Naive thymus-derived CD4-positive, alpha-beta T cell (primary cell): ENCODE data around the gene UBL4B. TPM values are rescaled to one million over a fixed set of nuclear protein-coding genes. Genes with fewer than 3 reads are reported as not detected.

Experiments
- ATAC-seq: fragments of 150-1000 bp; cut with Tn5 transposase; 2 replicates; pipeline ENCODE4 v1.10.0; 2021; ENCODE audit warnings: mild to moderate bottlenecking, moderate library complexity
- CTCF ChIA-PET: fragments of 350-600 bp; sonication (Branson Sonifier 250); formaldehyde crosslinking; loops from one replicate; lab custom pipeline; 2021; ENCODE audit warnings: antibody characterized with exemption; lab: Charles Lee
- POLR2A ChIA-PET: fragments of 350-600 bp; sonication (Branson Sonifier 250); formaldehyde crosslinking; loops from one replicate; lab custom pipeline; 2021; ENCODE audit warnings: antibody characterized with exemption, inconsistent platforms; lab: Charles Lee
- DNase-seq, 9 donors: peaks; one replicate each; pipeline versions ENCODE4 v3.0.0 to v3.0.0-alpha.2; 2020 to 2022; ENCODE audit warnings: mixed read lengths in 1 of 9
- H3K27ac ChIP-seq: one replicate; pipeline ENCODE4 v1.7.0; 2013; ENCODE audit warnings: mild to moderate bottlenecking, low read depth, low read length, moderate library complexity
- H3K27me3 ChIP-seq, 2 donors: one replicate each; pipeline ENCODE4 v1.7.0; 2013; ENCODE audit warnings: low read length in 2 of 2, mild to moderate bottlenecking in 2 of 2, moderate library complexity in 2 of 2; ENCODE audit not compliant: control insufficient read depth in 2 of 2, insufficient read depth in 2 of 2
- H3K36me3 ChIP-seq, 3 experiments: 1 replicate in 2 of 3; 2 replicates in 1 of 3; pipeline ENCODE4 v1.7.0; 2013; ENCODE audit warnings: low read length in 3 of 3, mild to moderate bottlenecking in 3 of 3, moderate library complexity in 1 of 3; ENCODE audit not compliant: insufficient read depth in 3 of 3, control insufficient read depth in 2 of 3
- H3K4me1 ChIP-seq, 2 donors: one replicate each; pipeline ENCODE4 v1.7.0; 2013; ENCODE audit warnings: low read length in 2 of 2, mild to moderate bottlenecking in 2 of 2, moderate library complexity in 1 of 2; ENCODE audit not compliant: control insufficient read depth in 2 of 2, insufficient read depth in 2 of 2
- H3K4me3 ChIP-seq: 2 replicates; pipeline ENCODE4 v1.7.0; 2013; ENCODE audit warnings: mild to moderate bottlenecking, low read length
- H3K9me3 ChIP-seq, 3 experiments: 1 replicate in 2 of 3; 2 replicates in 1 of 3; pipeline ENCODE4 v1.7.0; 2013; ENCODE audit warnings: low read length in 3 of 3; ENCODE audit not compliant: control insufficient read depth in 2 of 3
- H3K27ac Mint-ChIP-seq, 9 donors: one replicate each; pipeline ENCODE4 v1.8.0; 2020 to 2022; ENCODE audit warnings: mixed read lengths in 9 of 9, mild to moderate bottlenecking in 8 of 9, moderate library complexity in 5 of 9, inconsistent platforms in 2 of 9
- H3K27me3 Mint-ChIP-seq, 5 donors: one replicate each; pipeline ENCODE4 v1.8.0; 2021 to 2022; ENCODE audit warnings: mixed read lengths in 5 of 5, mild to moderate bottlenecking in 1 of 5
- H3K36me3 Mint-ChIP-seq, 5 donors: one replicate each; pipeline ENCODE4 v1.8.0; 2020 to 2022; ENCODE audit warnings: mixed read lengths in 5 of 5, mild to moderate bottlenecking in 3 of 5, inconsistent platforms in 1 of 5
- H3K4me1 Mint-ChIP-seq, 7 donors: one replicate each; pipeline ENCODE4 v1.8.0; 2020 to 2022; ENCODE audit warnings: mixed read lengths in 7 of 7, mild to moderate bottlenecking in 3 of 7, inconsistent platforms in 1 of 7
- H3K4me3 Mint-ChIP-seq, 10 donors: one replicate each; pipeline ENCODE4 v1.8.0; 2020 to 2022; ENCODE audit warnings: mild to moderate bottlenecking in 10 of 10, mixed read lengths in 10 of 10, moderate library complexity in 6 of 10, inconsistent platforms in 2 of 10
- H3K9me3 Mint-ChIP-seq, 11 donors: one replicate each; pipeline ENCODE4 v1.8.0; 2020 to 2022; ENCODE audit warnings: mixed read lengths in 11 of 11, mild to moderate bottlenecking in 4 of 11, inconsistent platforms in 1 of 11, moderate library complexity in 1 of 11
- intact Hi-C, 2 donors: fragments of 100-400 bp; cut with micrococcal nuclease; formaldehyde crosslinking; loops; one replicate each; pipeline ENCODE4 v1.15.1; 2023
- polyA plus RNA-seq, 2 donors: library from polyadenylated mRNA; unstranded; fragments of 300-500 nt; fragmentation: Illumina TruSeq; gene quantifications; one replicate each; pipeline ENCODE4 v1.2.3, GENCODE V29; 2021
- total RNA-seq, 6 experiments: library from RNA in 5 of 6; stranded (reverse) in 5 of 6; gene quantifications; 1 replicate in 5 of 6; 2 replicates in 1 of 6; pipeline ENCODE4 v1.2.3 and lab custom pipeline; 2021 to 2026

The UBL4B gene
- total and polyA plus RNA-seq, 7 experiments from 2014 or later: not detected

DNA sequence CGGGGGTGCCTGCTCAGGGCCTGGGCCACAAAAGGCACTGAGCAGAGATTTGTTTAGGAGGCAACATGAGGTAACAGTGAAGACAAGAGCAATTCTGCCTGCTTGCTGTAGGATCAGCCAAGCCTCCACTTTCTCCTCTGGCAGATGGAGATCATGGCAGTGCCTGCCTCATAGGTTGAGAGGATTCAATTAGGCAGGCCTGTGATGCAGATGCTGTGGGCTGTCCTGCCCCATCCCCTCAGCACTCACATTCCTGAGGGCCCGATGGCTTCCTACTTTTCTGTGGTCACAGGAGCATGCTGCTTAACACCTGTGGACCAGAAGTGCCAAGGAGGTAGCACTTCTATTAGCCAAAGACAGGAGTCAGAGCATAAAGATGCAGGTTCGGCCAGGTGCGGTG is 1.2 kb upstream of the UBL4B start:
- Mint-ChIP-seq H3K36me3 (no peaks in the 10 kb centered on the region), H3K4me3 (no peak overlapping the region), H3K4me1 (peaks cover 0 to 1% (median 0%) of the 10 kb centered on the region in 7 donors), H3K27me3 (peaks cover 6 to 31% (median 12%) of the 10 kb centered on the region in 5 donors), H3K27ac (no peak overlapping the region), H3K9me3 (no peaks in the 10 kb centered on the region)
- Histone ChIP-seq H3K9me3 (no peaks in the 10 kb centered on the region), H3K27ac (no peak overlapping the region), H3K4me3 (no peak overlapping the region), H3K4me1 (no peaks in the 10 kb centered on the region), H3K27me3 (no peaks in the 10 kb centered on the region), H3K36me3 (no peaks in the 10 kb centered on the region)
- DNase-seq (no peak), ATAC-seq (no peak)
- intact Hi-C loops: no loop called here
- ChIA-PET POLR2A (no interaction called here), CTCF (no interaction called here)

DNA sequence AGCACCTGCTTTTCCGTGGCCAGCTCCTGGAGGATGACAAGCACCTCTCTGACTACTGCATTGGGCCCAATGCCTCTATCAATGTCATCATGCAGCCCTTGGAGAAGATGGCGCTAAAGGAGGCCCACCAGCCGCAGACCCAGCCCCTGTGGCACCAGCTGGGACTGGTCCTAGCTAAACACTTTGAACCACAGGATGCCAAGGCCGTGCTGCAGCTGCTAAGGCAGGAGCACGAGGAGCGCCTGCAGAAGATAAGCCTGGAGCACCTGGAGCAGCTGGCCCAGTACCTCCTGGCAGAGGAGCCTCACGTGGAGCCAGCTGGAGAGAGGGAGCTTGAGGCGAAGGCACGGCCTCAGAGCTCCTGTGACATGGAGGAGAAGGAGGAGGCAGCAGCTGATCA is 413 bp downstream of the UBL4B start:
- no peak for DNase-seq
- ChIA-PET CTCF (interaction anchor here (1.1 kb wide), 1 partner anchor 15 kb away, joined by 3 read pairs; no protein-coding TSS in a partner anchor), POLR2A (interaction anchor here (0.6 kb wide), 1 partner anchor 703 kb away, joined by 3 read pairs; no protein-coding TSS in a partner anchor)
- peaks cover 0 to 5% (median 0%) of the 10 kb centered on the region in 7 donors for H3K4me1 Mint-ChIP-seq
- H3K4me1 ChIP-seq: no peaks in the 10 kb centered on the region
- H3K36me3 Mint-ChIP-seq: no peaks in the 10 kb centered on the region
- no peak overlapping the region for H3K27ac Mint-ChIP-seq
- H3K4me3 Mint-ChIP-seq: no peak overlapping the region
- no peaks in the 10 kb centered on the region for H3K36me3 ChIP-seq
- ATAC-seq: no peak
- H3K27ac ChIP-seq: no peak overlapping the region
- no peaks in the 10 kb centered on the region for H3K9me3 Mint-ChIP-seq
- H3K9me3 ChIP-seq: no peaks in the 10 kb centered on the region
- peaks cover 10 to 35% (median 16%) of the 10 kb centered on the region in 5 donors for H3K27me3 Mint-ChIP-seq
- H3K4me3 ChIP-seq: no peak overlapping the region
- no peaks in the 10 kb centered on the region for H3K27me3 ChIP-seq
- intact Hi-C loops: no loop called here

DNA sequence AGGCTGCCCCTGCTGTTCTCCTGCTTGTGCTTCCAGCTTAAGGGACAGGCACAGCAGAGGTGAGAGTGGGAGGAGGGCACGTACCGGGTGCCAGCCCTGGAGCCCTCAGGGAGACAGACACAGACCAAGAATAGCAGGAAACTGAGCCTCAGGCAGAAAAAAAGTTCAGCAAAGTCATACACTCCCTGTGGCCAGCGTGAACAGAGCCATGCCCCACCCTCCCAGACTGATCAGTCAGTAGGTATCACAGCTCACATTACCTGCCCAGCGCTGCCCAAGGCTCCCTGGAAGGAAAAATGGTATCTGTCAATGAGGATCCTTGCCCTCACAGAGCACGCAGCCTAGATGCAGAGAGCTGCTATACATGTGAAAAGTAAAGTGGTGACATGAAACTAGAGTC is 1.3 kb downstream of the UBL4B start:
- no peaks in the 10 kb centered on the region for H3K36me3 ChIP-seq
- ChIA-PET POLR2A (no interaction called here), CTCF (no interaction called here)
- Mint-ChIP-seq H3K9me3 (no peaks in the 10 kb centered on the region), H3K4me3 (no peak overlapping the region), H3K4me1 (peaks cover 0 to 5% (median 0%) of the 10 kb centered on the region in 7 donors), H3K27ac (no peak overlapping the region), H3K36me3 (no peaks in the 10 kb centered on the region), H3K27me3 (peaks cover 12 to 35% (median 16%) of the 10 kb centered on the region in 5 donors)
- H3K4me3 ChIP-seq: no peak overlapping the region
- no peaks in the 10 kb centered on the region for H3K9me3 ChIP-seq
- DNase-seq (no peak), ATAC-seq (no peak)
- intact Hi-C loops: no loop called here
- no peaks in the 10 kb centered on the region for H3K27me3 ChIP-seq
- no peaks in the 10 kb centered on the region for H3K4me1 ChIP-seq
- no peak overlapping the region for H3K27ac ChIP-seq

DNA sequence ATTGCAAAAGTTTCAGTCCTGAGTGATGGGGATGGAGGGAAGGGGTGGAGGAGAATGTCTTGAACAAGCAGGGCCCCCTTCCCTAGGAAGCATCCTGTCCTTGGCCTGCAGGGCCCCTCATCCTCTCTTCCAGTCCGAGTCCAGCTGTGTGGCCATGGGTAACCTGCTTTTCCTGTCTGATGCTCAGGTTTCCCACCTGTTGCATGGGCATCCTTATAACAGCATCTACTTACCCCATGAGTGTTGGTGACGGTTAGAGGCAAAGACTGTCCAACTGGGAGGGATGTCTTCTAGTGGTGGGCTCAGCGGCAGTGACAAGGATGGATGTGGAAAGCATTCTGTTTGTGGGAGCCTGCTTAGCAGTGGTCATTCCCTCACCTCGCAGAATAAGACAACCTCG is 1.9 kb downstream of the UBL4B start:
- H3K9me3 Mint-ChIP-seq: no peaks in the 10 kb centered on the region

DNA sequence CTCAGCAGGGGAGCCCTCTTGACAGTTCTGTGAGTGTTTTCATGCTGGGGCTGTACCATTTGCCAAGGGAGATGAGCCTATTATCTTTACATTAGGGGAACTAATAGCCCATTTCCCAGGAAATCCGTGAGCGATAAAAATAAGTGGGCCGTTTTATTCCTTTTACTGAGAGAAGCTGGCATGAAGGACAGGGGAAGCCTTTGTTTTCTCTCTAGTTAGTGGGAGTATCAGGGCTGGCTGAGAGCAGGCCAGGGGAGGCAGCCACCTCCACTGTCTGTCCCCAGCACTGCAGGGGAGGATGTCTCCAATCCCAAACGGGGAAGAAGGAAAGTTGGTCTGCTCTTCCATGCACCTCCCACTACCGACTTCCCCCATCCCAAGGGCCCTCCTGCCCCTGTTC is 2.5 kb downstream of the UBL4B start:
- Mint-ChIP-seq H3K9me3 (peaks cover 0 to 2% (median 0%) of the 10 kb centered on the region in 11 donors), H3K4me3 (no peak overlapping the region), H3K27me3 (peaks cover 7 to 27% (median 16%) of the 10 kb centered on the region in 5 donors), H3K27ac (no peak overlapping the region), H3K36me3 (no peaks in the 10 kb centered on the region), H3K4me1 (peaks cover 0 to 5% (median 0%) of the 10 kb centered on the region in 7 donors)
- Histone ChIP-seq H3K9me3 (no peaks in the 10 kb centered on the region), H3K36me3 (no peaks in the 10 kb centered on the region), H3K4me1 (no peaks in the 10 kb centered on the region), H3K4me3 (no peak overlapping the region), H3K27ac (no peak overlapping the region), H3K27me3 (no peaks in the 10 kb centered on the region)
- ChIA-PET CTCF (no interaction called here), POLR2A (no interaction called here)
- ATAC-seq: no peak
- intact Hi-C loops: no loop called here
- DNase-seq: no peak

More for the DNA sequence above, 1.9 kb downstream of the UBL4B start:
- DNase-seq (no peak), ATAC-seq (no peak)
- no peaks in the 10 kb centered on the region for H3K27me3 ChIP-seq
- H3K27ac ChIP-seq: no peak overlapping the region
- Mint-ChIP-seq H3K36me3 (no peaks in the 10 kb centered on the region), H3K27ac (no peak overlapping the region), H3K27me3 (peaks cover 12 to 32% (median 20%) of the 10 kb centered on the region in 5 donors), H3K4me1 (peaks cover 0 to 5% (median 0%) of the 10 kb centered on the region in 7 donors), H3K4me3 (no peak overlapping the region)
- POLR2A ChIA-PET: no interaction called here
- H3K4me1 ChIP-seq: no peaks in the 10 kb centered on the region
- no peaks in the 10 kb centered on the region for H3K9me3 ChIP-seq
- CTCF ChIA-PET: no interaction called here
- H3K36me3 ChIP-seq: no peaks in the 10 kb centered on the region
- intact Hi-C loops: no loop called here
- no peak overlapping the region for H3K4me3 ChIP-seq

DNA sequence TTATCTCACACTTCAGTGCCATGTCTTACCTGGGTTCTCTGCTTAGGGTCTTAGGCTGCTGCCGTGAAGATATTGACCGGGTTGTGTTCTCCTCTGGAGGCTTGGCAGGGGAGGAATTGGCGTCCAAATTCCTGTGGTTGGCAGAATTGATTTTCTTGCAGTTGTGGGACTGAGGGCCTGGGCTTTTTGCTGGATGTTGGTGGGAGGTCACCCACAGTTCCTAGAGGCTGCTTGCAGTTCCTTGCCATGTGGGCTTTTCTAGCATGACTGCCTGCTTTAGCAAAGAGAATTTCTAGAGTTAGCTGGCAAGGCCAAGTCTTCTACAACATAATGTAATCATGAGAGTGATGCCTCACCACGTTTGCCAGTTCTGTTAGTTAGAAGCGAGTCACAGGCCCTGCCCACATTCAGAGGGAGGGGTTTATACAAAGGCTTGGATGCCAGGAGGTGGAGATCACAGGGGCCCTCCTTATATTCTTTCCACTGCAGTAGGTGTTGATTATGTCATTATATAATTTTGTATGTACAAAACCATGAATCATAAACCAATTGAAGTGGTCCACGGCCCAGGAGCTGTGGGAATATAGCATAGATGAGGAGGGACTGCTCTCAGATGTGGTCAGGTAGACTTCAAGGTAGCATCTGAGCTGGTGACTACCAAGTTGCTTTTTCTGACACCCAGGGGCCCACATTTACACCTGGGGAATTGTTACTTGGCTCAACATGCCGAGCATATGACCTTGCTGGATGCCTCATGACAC is 6.6 kb downstream of the UBL4B start:
- Mint-ChIP-seq H3K9me3 (peaks cover 0 to 8% (median 5%) of the 10 kb centered on the region in 11 donors), H3K36me3 (peaks cover 0 to 4% (median 0%) of the 10 kb centered on the region in 5 donors), H3K4me1 (peaks cover 0 to 5% (median 0%) of the 10 kb centered on the region in 7 donors), H3K4me3 (no peak overlapping the region), H3K27me3 (peaks cover 12 to 22% (median 19%) of the 10 kb centered on the region in 5 donors), H3K27ac (no peak overlapping the region)
- Histone ChIP-seq H3K9me3 (no peaks in the 10 kb centered on the region), H3K27me3 (no peaks in the 10 kb centered on the region), H3K4me1 (no peaks in the 10 kb centered on the region), H3K4me3 (no peak overlapping the region), H3K36me3 (no peaks in the 10 kb centered on the region), H3K27ac (no peak overlapping the region)
- intact Hi-C loops: no loop called here
- ChIA-PET POLR2A (no interaction called here), CTCF (no interaction called here)
- no peak for DNase-seq
- ATAC-seq: no peak

DNA sequence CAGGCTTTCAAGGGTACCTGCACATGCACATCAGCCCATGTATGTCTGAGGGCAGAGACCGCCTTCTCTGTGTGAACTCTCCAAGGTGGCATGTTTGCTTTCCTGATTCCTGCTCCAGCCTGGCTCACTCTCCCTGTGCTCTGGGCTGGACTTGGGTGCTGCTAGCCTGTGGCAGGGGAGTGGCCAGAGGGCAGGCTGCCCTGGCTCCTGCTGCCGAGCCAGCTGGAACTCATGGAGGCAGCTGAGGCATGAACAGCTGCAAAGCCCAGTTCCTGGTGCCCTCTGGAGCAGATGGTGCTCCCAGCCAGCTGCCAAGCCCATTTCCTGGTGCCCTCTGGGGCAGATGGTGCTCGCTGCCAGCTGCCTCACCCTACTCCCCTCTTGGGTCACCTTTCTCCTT is 7.6 kb downstream of the UBL4B start:
- Histone ChIP-seq H3K4me3 (no peak overlapping the region), H3K27ac (no peak overlapping the region), H3K9me3 (no peaks in the 10 kb centered on the region), H3K4me1 (no peaks in the 10 kb centered on the region), H3K36me3 (no peaks in the 10 kb centered on the region), H3K27me3 (peaks cover 0 to 2% of the 10 kb centered on the region in 2 donors)
- intact Hi-C loops: no loop called here
- Mint-ChIP-seq H3K27me3 (peaks cover 18 to 25% (median 20%) of the 10 kb centered on the region in 5 donors), H3K27ac (peak overlapping the region in 1 of 9 donors; percentile 33), H3K9me3 (peaks cover 0 to 12% (median 6%) of the 10 kb centered on the region in 11 donors), H3K36me3 (peaks cover 0 to 6% (median 0%) of the 10 kb centered on the region in 5 donors), H3K4me1 (peaks cover 0 to 5% (median 0%) of the 10 kb centered on the region in 7 donors), H3K4me3 (no peak overlapping the region)
- ChIA-PET CTCF (no interaction called here), POLR2A (no interaction called here)
- no peak for DNase-seq
- no peak for ATAC-seq
